Nephron progenitor cell (in vitro differentiated cells): Measurements from ENCODE around the gene DMPK.

Experiments
- DNase-seq: peaks from one replicate; pipeline ENCODE4 v3.0.0; 2021
- H3K27ac Mint-ChIP-seq: 2 replicates; pipeline ENCODE4 v1.8.0; 2021; ENCODE audit warnings: mild to moderate bottlenecking, moderate library complexity, mixed read lengths
- H3K27me3 Mint-ChIP-seq: 2 replicates; pipeline ENCODE4 v1.8.0; 2021; ENCODE audit warnings: mild to moderate bottlenecking, low read depth, mixed read lengths; ENCODE audit not compliant: poor library complexity
- H3K36me3 Mint-ChIP-seq: 2 replicates; pipeline ENCODE4 v1.8.0; 2021; ENCODE audit warnings: low read depth, mixed read lengths
- H3K4me1 Mint-ChIP-seq: 2 replicates; pipeline ENCODE4 v1.8.0; 2021; ENCODE audit warnings: mixed read lengths
- H3K4me3 Mint-ChIP-seq: 2 replicates; pipeline ENCODE4 v1.8.0; 2021; ENCODE audit warnings: mild to moderate bottlenecking, moderate library complexity, mixed read lengths
- H3K9me3 Mint-ChIP-seq: 2 replicates; pipeline ENCODE4 v1.8.0; 2021; ENCODE audit warnings: mild to moderate bottlenecking, moderate library complexity, mixed read lengths
- CTCF ChIP-seq: fragments of 200-600 bp; sonication (generic); IDR thresholded peaks from 2 replicates; pipeline ENCODE4 v1.5.0; 2021; ENCODE audit warnings: antibody characterized with exemption

The DMPK gene

GRCh38 chr19:45785781-45786532 is 3.7 kb upstream of the DMPK start:
- Mint-ChIP-seq H3K27ac (no peak overlapping the region), H3K36me3 (peaks cover 32% of the 10 kb centered on the region), H3K9me3 (no peaks in the 10 kb centered on the region), H3K4me1 (peaks cover 33% of the 10 kb centered on the region), H3K27me3 (no peaks in the 10 kb centered on the region), H3K4me3 (no peak overlapping the region)
- no peak for TF ChIP-seq CTCF
- DNase-seq, result no peak

- no peaks in the 10 kb centered on the region for H3K9me3 Mint-ChIP-seq
- no peak overlapping the region for H3K27ac Mint-ChIP-seq
- TF ChIP-seq CTCF, result no peak
- H3K36me3 Mint-ChIP-seq, result peaks cover 27% of the 10 kb centered on the region
- H3K27me3 Mint-ChIP-seq, result no peaks in the 10 kb centered on the region
- no peak overlapping the region for H3K4me3 Mint-ChIP-seq
- H3K4me1 Mint-ChIP-seq, result peaks cover 36% of the 10 kb centered on the region
- no peak for DNase-seq
Observed at GRCh38 chr19:45785097-45785496, 2.8 kb upstream of the DMPK start.

- no peaks in the 10 kb centered on the region for H3K9me3 Mint-ChIP-seq
- no peak overlapping the region for H3K4me3 Mint-ChIP-seq
- peaks cover 23% of the 10 kb centered on the region for H3K36me3 Mint-ChIP-seq
- TF ChIP-seq CTCF, result no peak
- no peak for DNase-seq
- H3K27ac Mint-ChIP-seq, result peak overlapping the region; percentile 66
- no peaks in the 10 kb centered on the region for H3K27me3 Mint-ChIP-seq
- H3K4me1 Mint-ChIP-seq, result peaks cover 46% of the 10 kb centered on the region
Observed at GRCh38 chr19:45784096-45784495, 1.8 kb upstream of the DMPK start.

- Mint-ChIP-seq H3K4me3 (peak overlapping the region; percentile 36), H3K36me3 (peaks cover 19% of the 10 kb centered on the region), H3K27ac (peak overlapping the region; percentile 81), H3K4me1 (peaks cover 54% of the 10 kb centered on the region), H3K27me3 (no peaks in the 10 kb centered on the region), H3K9me3 (no peaks in the 10 kb centered on the region)
- no peak for DNase-seq
- TF ChIP-seq CTCF, result no peak
Observed at GRCh38 chr19:45782820-45783785, 813 bp upstream of the DMPK start.

- Mint-ChIP-seq H3K36me3 (peaks cover 21% of the 10 kb centered on the region), H3K27me3 (peaks cover 3% of the 10 kb centered on the region), H3K27ac (no peak overlapping the region), H3K4me3 (peak overlapping the region; percentile 25), H3K9me3 (no peaks in the 10 kb centered on the region), H3K4me1 (peaks cover 54% of the 10 kb centered on the region)
- no peak for TF ChIP-seq CTCF
- no peak for DNase-seq
Observed at GRCh38 chr19:45781214-45782161, 802 bp downstream of the DMPK start.
